ENCODE results near the gene EIF4E1B.

Gene EIF4E1B

GRCh38 chr5:176667637-176668036 is 37.2 kb downstream of the EIF4E1B start:
- DNase-seq, result no peak

GRCh38 chr5:176670449-176670848 is 40.0 kb downstream of the EIF4E1B start:
- no peak for DNase-seq

- no peak for DNase-seq
These were observed 40.9 kb downstream of the EIF4E1B start for GRCh38 chr5:176671399-176671798.

GRCh38 chr5:176671890-176672747 is 41.6 kb downstream of the EIF4E1B start:
- DNase-seq, result no peak

GRCh38 chr5:176673651-176674583 is 43.4 kb downstream of the EIF4E1B start:
- no peak for DNase-seq

- DNase-seq, result no peak
These were observed 44.3 kb downstream of the EIF4E1B start for GRCh38 chr5:176674799-176675198.

- no peak for DNase-seq
These were observed 45.3 kb downstream of the EIF4E1B start for GRCh38 chr5:176675676-176676360.

- no peak for DNase-seq
These were observed 45.9 kb downstream of the EIF4E1B start for GRCh38 chr5:176676361-176676824.

- DNase-seq, result no peak
These were observed 46.9 kb downstream of the EIF4E1B start for GRCh38 chr5:176677209-176677939.

- DNase-seq, result no peak
These were observed 48.1 kb downstream of the EIF4E1B start for GRCh38 chr5:176678584-176678983.

- DNase-seq, result no peak
These were observed 49.1 kb downstream of the EIF4E1B start for GRCh38 chr5:176679365-176680225.

- no peak for DNase-seq
These were observed 49.7 kb downstream of the EIF4E1B start for GRCh38 chr5:176680226-176680563.

GRCh38 chr5:176682016-176682531 is 51.6 kb downstream of the EIF4E1B start:
- DNase-seq, result no peak

- no peak for DNase-seq
These were observed 54.5 kb downstream of the EIF4E1B start for GRCh38 chr5:176685010-176685409.

GRCh38 chr5:176687247-176687646 is 56.8 kb downstream of the EIF4E1B start:
- no peak for DNase-seq

GRCh38 chr5:176687881-176688280 is 57.4 kb downstream of the EIF4E1B start:
- no peak for DNase-seq

- DNase-seq, result no peak
These were observed 60.4 kb downstream of the EIF4E1B start for GRCh38 chr5:176690911-176691310.

- DNase-seq, result no peak
These were observed 61.0 kb downstream of the EIF4E1B start for GRCh38 chr5:176691524-176691923.

- DNase-seq, result no peak
These were observed 61.9 kb downstream of the EIF4E1B start for GRCh38 chr5:176692326-176692725.

GRCh38 chr5:176692839-176693476 is 62.5 kb downstream of the EIF4E1B start:
- DNase-seq, result no peak

- DNase-seq, result no peak
These were observed 63.0 kb downstream of the EIF4E1B start for GRCh38 chr5:176693477-176693851.

Data from activated CD4-positive, CD25-positive, alpha-beta regulatory T cell (primary cell).